Omental fat pad (tissue), 4 donors: Measurements from ENCODE around the gene AKAP4. TPM values are rescaled to one million over a fixed set of nuclear protein-coding genes. Genes with fewer than 3 reads are reported as not detected.

Experiments
- small RNA-seq: library from RNA; depleted of rRNA; stranded (forward); fragments of <200 nt; gene quantifications from one replicate; pipeline ENCODE3, GENCODE V24; 2016
- total RNA-seq, 4 donors: library from RNA; depleted of rRNA; stranded (reverse); fragments of >200 nt; gene quantifications; one replicate each; pipeline ENCODE4 v1.1.0, GENCODE V29; 2016

The AKAP4 gene
- total RNA-seq, 4 donors from 2014 or later, result not detected

Small RNAs within 50 kb of the gene (small RNA-seq; reads per million reads assigned to genes)
- gene PYY3, result not detected
- gene RF00019, result not detected

Other genes with a start within 250 kb of the AKAP4 start
- 1 to 10 TPM in 1 of 4 donors, under 1 TPM in 3; 0.28 to 1.7 (median 0.49) TPM for gene CCNB3, start 3.8 kb upstream of the AKAP4 start, total RNA-seq